GM19395 (cell line): Measurements from ENCODE around the gene RYR3.
"Not testable (repeated sequence)": the region's sequence is repeated elsewhere in the genome, so short reads cannot be mapped to it uniquely, and the experiment has no call there.

ENCODE experiments used
- ATAC-seq: cut with Tn5 transposase; IDR thresholded peaks from one replicate; pipeline ENCODE4 v1.9.1; 2021; ENCODE audit warnings: mild to moderate bottlenecking, moderate library complexity; ENCODE audit not compliant: unreplicated experiment

The RYR3 gene

DNA sequence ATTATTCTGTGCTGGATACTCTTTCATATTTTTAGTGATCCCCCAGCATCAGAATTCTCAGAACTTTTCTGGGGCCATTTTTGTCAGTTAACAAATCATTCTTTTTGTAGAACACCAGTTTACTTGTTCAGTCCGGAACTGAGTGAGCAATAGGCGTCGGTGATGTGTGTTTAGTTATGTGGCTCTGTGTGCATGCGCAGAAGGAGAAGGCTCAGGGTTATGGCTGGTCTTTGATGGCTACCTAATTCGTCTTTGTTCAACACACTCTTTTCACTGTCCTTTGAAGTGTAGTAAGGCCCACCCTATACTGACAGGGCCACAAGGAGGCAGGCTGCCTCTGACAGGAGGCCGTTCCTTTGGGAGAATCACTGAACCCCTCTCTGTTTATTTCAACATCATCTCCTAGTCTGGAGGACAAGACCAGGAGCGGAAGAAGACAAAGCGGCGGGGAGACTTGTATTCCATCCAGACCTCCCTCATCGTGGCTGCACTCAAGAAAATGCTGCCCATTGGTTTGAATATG, 499.4 kb downstream of the RYR3 start:
- ATAC-seq, result no peak

DNA sequence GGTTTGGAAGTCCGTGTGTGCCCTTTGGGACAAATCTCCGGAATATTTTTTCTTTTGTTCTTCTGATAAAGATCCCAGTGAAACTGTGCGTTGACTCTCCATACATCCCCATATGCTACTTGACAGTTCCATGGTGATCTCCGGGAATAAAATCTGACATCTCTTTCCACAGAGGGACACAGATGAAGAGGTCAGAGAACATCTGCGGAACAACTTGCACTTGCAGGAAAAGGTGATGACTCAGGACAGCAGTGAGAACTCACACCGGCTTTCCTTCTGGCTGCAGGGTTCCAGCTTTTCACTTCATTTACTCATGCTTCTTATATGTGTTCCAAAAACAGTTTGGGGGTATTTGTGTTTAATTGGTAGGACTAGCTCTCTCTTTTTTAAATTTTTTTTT, 500.0 kb downstream of the RYR3 start:
- no peak for ATAC-seq

- no peak for ATAC-seq
Observed at GRCh38 chr15:33813891-33814290, 503.1 kb downstream of the RYR3 start.

DNA sequence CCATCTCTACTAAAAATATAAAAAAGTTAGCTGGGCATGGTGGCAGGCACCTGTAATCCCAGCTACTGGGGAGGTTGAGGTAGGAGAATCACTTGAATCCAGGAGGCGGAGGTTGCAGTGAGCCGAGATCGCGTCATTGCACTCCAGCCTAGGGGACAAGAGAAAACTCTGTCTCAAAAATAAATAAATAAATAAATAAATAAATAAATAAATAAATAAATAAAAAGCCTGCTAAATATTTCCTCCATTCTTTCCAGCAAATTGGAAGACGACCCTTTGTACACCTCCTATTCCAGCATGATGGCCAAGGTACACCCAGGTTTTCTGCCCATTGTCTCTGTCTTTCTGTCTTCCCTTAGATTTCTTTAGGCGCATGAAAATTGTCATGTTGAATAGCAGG, 508.7 kb downstream of the RYR3 start:
- not testable (repeated sequence) for ATAC-seq

DNA sequence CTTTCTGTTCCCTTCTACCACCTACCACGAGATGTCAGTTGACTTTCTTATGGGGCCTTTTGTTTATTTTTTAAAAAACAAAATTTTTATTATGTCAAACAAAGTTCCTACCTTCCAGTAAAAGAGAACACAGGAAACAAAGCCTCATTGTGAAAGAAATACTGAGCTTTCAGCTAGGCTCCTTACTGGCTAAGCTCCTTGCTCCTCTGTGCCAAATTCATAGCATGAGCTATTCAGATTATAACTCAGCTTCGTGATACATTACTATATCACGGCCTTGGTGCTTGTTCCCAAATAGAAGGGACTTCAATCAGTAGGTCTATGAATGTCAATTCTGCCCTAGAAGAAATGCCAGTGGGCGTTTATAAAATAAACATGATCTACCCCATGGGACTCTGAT, 511.7 kb downstream of the RYR3 start:
- no peak for ATAC-seq

- no peak for ATAC-seq
Observed at GRCh38 chr15:33823119-33823518, 512.4 kb downstream of the RYR3 start.

GRCh38 chr15:33825453-33825852, 514.7 kb downstream of the RYR3 start:
- ATAC-seq, result no peak

DNA sequence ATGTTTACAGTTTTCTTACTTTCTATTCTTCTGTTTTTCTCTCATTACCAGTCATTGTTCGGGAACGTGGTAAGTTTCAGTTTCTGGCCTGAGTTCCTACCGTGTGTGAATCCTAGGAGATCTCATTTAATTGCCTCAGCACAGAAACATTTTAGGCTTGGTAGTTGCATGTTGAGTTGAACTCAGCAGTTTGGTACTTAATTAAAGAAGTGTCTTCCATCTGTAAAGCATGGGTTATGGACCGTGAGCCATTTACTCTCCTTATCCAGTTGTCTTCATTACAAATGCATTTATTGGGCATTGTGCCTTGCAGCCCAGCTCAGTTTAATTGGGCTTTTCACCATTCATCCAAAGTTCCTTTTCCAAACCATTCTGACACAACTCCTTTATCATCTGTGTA, 515.4 kb downstream of the RYR3 start:
- no peak for ATAC-seq

- no peak for ATAC-seq
Observed at GRCh38 chr15:33830351-33830750, 519.6 kb downstream of the RYR3 start.

DNA sequence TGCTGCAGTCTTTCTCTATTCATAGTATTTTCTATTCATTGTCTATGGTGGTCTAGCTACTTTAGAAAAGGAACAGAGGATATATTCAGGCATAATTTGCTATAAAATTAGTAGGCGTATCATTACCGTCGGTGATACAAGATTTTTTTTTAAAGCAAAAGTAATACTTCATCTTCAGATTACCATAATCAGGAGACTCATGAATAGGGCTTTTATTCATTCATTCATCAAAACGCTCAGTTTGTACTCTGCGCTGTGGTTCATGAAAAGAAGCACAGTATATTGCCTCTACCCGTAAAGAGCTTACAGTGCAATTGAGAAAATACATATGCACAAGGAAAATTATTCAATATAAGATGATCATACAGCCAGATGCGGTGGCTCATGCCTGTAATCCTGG, 520.9 kb downstream of the RYR3 start:
- ATAC-seq, result no peak

GRCh38 chr15:33834892-33835743, 524.4 kb downstream of the RYR3 start:
- no peak for ATAC-seq

DNA sequence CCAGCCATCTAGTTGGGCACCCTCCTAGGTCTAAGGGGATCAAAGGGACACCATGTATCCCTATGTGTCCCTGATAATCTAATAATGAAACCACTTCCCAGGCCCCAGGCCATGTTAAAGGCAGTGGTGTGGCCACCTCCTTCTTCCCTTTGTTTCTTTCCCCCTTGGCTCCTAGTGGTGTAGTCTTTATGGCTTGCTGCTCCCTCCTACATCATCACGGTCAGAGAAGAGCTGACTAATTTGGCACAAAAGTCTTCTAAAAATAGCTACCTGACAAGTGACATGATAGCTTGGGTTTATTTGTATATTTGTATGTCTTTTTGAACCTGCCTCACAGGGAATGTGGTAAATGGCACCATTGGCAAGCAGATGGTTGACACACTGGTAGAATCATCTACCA, 526.5 kb downstream of the RYR3 start:
- ATAC-seq, result no peak

DNA sequence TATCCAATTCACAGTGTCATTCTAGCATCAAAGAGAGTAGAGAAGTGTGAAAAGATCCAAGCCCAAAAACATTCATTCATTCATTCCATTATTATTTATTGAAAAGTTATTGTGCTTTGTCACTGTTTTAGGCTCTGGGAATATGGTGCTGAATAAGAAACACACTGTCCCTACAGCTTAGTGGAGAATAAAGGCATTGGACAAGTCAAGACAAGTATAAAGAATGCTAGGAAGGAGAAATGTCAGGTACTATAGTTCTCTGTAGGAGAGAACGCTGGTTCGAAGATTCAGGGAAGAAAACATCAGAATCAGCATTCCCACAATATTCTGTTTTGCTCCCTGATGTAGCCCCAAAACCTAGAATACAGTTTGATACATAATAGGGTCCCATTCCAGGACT, 528.8 kb downstream of the RYR3 start:
- ATAC-seq, result no peak

DNA sequence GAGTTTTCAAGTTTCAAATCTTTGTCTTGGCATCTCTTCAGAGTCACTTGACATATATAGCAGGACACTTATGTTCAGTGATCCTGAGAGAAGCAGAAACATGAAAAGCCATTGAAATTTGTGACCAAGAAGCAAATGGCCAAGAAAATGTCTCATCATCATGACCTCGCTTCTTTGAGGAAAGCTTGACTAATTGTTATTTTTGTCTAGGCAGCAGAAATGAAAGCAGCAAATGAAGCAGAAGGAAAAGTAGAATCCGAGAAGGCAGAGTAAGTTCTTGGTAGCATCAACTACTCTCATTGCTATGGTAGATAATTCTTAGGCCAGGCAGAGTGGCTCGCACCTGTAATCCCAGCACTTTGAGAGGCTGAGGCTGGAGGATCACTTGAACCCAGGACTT, 529.8 kb downstream of the RYR3 start:
- ATAC-seq, result no peak

DNA sequence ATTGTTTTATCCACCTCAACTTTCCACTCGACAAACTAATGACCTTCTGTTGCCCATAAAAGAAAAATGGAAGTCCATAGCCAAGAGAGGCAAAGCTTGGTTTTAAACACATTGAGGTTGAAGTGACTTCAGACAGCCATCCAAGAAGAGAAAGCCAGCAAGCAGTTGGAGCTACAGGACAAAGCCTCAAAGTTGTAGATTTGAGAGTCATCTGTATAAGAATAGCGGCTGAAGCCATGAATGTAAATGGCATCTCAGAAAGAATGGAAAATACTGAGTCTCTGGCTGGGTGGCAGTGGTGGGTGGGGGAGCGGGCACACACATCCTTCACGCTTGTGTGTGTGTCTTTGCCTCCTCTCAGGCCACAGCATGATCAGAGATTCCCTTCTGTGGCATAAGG, 533.4 kb downstream of the RYR3 start:
- no peak for ATAC-seq

GRCh38 chr15:33844597-33844996, 533.8 kb downstream of the RYR3 start:
- ATAC-seq, result no peak

DNA sequence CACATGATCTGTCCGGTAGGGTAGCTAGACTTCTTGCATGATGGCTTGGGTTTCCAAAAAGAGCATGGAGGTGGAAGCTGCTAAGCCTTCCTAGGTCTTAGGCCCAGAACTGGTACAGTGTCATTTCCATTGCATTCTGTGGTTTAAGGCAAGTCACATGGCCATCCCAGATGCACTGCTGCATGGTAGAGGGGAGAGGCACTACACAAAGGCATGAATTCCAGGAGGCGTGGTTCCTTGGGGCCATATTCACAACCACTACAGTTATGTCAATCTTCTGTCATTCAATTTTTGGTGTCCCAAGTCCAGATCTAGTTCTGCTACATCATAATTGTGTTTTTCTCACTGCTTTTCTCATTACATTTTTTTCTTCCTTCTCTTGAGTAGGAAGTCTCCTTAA, 535.4 kb downstream of the RYR3 start:
- ATAC-seq, result no peak

DNA sequence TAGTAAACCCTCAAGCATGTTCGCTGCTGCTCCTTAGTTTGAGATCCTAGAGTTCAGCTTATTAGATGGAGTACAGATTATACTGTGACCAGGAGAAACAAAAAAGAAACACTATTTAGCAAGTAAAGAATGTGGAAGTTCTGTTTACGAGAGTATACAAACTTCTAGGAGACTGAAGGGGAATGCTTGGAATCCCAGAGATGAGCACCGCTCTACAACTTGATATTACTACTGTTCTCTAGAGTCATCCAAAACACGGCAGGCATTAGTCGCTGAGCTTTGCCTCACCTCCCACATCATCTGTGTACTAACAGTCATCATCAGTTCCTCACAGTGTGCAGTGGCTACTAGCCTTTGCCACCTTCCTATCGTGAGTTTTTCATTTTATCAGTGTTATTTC, 536.1 kb downstream of the RYR3 start:
- no peak for ATAC-seq

- no peak for ATAC-seq
Observed at GRCh38 chr15:33848011-33848410, 537.2 kb downstream of the RYR3 start.

DNA sequence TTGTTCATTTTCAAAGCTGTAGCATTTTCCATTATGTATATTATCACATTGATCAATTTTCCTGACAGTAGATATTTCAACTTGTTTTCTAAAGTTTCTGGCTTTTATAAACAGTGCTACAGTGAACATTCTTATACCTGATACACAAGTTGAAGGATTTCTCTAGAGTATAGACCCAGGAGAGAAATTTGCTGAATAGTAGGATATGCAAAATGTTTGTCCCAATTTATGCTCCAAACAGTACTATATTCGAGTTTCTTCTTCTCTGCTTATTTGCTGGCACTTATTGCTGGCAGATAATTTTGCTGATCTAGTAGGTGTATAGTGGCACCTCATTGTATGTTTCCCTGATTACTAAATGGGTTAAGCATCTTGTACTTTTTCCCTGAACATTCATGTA, 540.3 kb downstream of the RYR3 start:
- no peak for ATAC-seq

DNA sequence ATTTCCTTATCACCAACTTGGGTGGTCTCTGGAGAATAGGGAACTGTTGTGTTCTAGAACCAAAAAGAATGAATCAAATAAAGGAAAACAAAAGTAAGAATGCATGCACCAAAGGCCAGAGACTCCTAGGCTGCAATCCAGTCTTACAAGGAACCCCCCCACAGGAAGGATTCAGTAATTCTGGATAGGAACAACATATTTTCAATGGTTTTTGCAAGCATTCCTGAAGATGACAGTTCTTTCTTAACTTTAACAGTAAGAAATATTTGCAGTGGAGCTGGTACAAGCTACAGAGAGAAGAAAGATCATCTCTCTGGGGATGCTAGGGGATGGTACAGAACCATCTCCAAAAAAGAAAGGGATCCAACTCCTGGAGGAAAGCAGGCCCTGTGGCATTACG, 541.3 kb downstream of the RYR3 start:
- no peak for ATAC-seq

DNA sequence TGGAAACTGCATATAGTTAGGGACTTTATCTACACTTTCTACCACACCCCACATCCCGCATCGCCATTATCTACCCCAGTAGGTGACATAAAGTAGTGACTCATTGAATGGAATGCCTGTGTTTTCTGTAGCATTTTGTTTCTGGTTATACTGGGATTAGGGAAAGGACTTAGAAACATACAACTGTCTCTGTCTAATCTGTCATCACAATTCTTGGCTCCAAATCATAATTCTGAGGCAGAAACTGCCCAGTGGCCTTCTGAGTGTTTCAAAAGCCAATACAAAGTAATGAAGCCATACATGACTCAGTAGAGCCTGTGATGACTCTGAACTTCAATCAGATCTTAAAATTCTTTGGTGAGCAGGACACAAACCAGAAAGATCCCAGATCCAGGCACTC, 541.8 kb downstream of the RYR3 start:
- no peak for ATAC-seq

GRCh38 chr15:33857726-33858125, 547.0 kb downstream of the RYR3 start:
- ATAC-seq, result no peak
